Nephron (organoid): Measurements from ENCODE around the gene CACNA1C.

Source experiments
- H3K27ac Mint-ChIP-seq, 3 experiments: 2 replicates each; pipeline ENCODE4 v1.8.0; 2020; ENCODE audit warnings: mixed read lengths in 3 of 3, mild to moderate bottlenecking in 2 of 3, moderate library complexity in 1 of 3
- H3K27me3 Mint-ChIP-seq: 2 replicates; pipeline ENCODE4 v1.8.0; 2021; ENCODE audit warnings: low read depth, mild to moderate bottlenecking, moderate library complexity, mixed read lengths
- H3K36me3 Mint-ChIP-seq: 2 replicates; pipeline ENCODE4 v1.8.0; 2020; ENCODE audit warnings: low read depth, mixed read lengths
- H3K4me1 Mint-ChIP-seq: 2 replicates; pipeline ENCODE4 v1.8.0; 2020; ENCODE audit warnings: mixed read lengths
- H3K4me3 Mint-ChIP-seq, 3 experiments: 2 replicates each; pipeline ENCODE4 v1.8.0; 2020; ENCODE audit warnings: mild to moderate bottlenecking in 3 of 3, mixed read lengths in 3 of 3, moderate library complexity in 2 of 3
- H3K9me3 Mint-ChIP-seq: 2 replicates; pipeline ENCODE4 v1.8.0; 2020; ENCODE audit warnings: mixed read lengths
- CTCF ChIP-seq, 3 experiments: fragments of 200-600 bp; sonication (generic); IDR thresholded peaks; one replicate each; pipeline ENCODE4 v1.5.0; 2021; ENCODE audit warnings: antibody characterized with exemption in 3 of 3; ENCODE audit not compliant: unreplicated experiment in 3 of 3

The CACNA1C gene

GRCh38 chr12:2457933-2458414 is 405.2 kb downstream of the CACNA1C start:
- no peak for TF ChIP-seq CTCF (IDR thresholded peaks at IDR 0.05; ENCODE audit: unreplicated experiment in 3 of 3)
- Mint-ChIP-seq H3K27ac (peak overlapping the region in 2 of 3 experiments; percentile 45 to 64), H3K36me3 (peaks cover 4% of the 10 kb centered on the region), H3K27me3 (no peaks in the 10 kb centered on the region), H3K9me3 (no peaks in the 10 kb centered on the region), H3K4me3 (no peak overlapping the region), H3K4me1 (peaks cover 5% of the 10 kb centered on the region)

- TF ChIP-seq CTCF (IDR thresholded peaks at IDR 0.05; ENCODE audit: unreplicated experiment in 3 of 3) = no peak
- Mint-ChIP-seq H3K36me3 (peaks cover 4% of the 10 kb centered on the region), H3K27ac (no peak overlapping the region), H3K4me1 (peaks cover 5% of the 10 kb centered on the region), H3K27me3 (no peaks in the 10 kb centered on the region), H3K9me3 (no peaks in the 10 kb centered on the region), H3K4me3 (no peak overlapping the region)
Observed at GRCh38 chr12:2460051-2460670, 407.4 kb downstream of the CACNA1C start.

- no peak for TF ChIP-seq CTCF (IDR thresholded peaks at IDR 0.05; ENCODE audit: unreplicated experiment in 3 of 3)
- H3K27me3 Mint-ChIP-seq = no peaks in the 10 kb centered on the region
- H3K4me1 Mint-ChIP-seq = peaks cover 5% of the 10 kb centered on the region
- peaks cover 4% of the 10 kb centered on the region for H3K36me3 Mint-ChIP-seq
- no peaks in the 10 kb centered on the region for H3K9me3 Mint-ChIP-seq
- H3K27ac Mint-ChIP-seq = no peak overlapping the region
- no peak overlapping the region for H3K4me3 Mint-ChIP-seq
Observed at GRCh38 chr12:2461046-2461445, 408.3 kb downstream of the CACNA1C start.

- Mint-ChIP-seq H3K4me3 (no peak overlapping the region), H3K4me1 (peaks cover 5% of the 10 kb centered on the region), H3K27me3 (no peaks in the 10 kb centered on the region), H3K9me3 (no peaks in the 10 kb centered on the region), H3K36me3 (peaks cover 4% of the 10 kb centered on the region), H3K27ac (no peak overlapping the region)
- TF ChIP-seq CTCF (IDR thresholded peaks at IDR 0.05; ENCODE audit: unreplicated experiment in 3 of 3) = no peak
Observed at GRCh38 chr12:2461645-2462044, 408.9 kb downstream of the CACNA1C start.

GRCh38 chr12:2462087-2462486 is 409.3 kb downstream of the CACNA1C start:
- Mint-ChIP-seq H3K9me3 (no peaks in the 10 kb centered on the region), H3K4me3 (no peak overlapping the region), H3K27ac (no peak overlapping the region), H3K27me3 (no peaks in the 10 kb centered on the region), H3K4me1 (peaks cover 5% of the 10 kb centered on the region), H3K36me3 (peaks cover 4% of the 10 kb centered on the region)
- TF ChIP-seq CTCF (IDR thresholded peaks at IDR 0.05; ENCODE audit: unreplicated experiment in 3 of 3) = no peak

GRCh38 chr12:2463719-2464118 is 410.9 kb downstream of the CACNA1C start:
- Mint-ChIP-seq H3K27me3 (no peaks in the 10 kb centered on the region), H3K9me3 (no peaks in the 10 kb centered on the region), H3K27ac (no peak overlapping the region), H3K36me3 (peaks cover 4% of the 10 kb centered on the region), H3K4me1 (no peaks in the 10 kb centered on the region), H3K4me3 (no peak overlapping the region)
- TF ChIP-seq CTCF (IDR thresholded peaks at IDR 0.05; ENCODE audit: unreplicated experiment in 3 of 3) = no peak
